WTC11 (cell line): ENCODE results near the gene POMGNT1. TPM values are rescaled to one million over a fixed set of nuclear protein-coding genes. Genes with fewer than 3 reads are reported as not detected.

Experiments used
- ATAC-seq: fragments of 200-7000 bp; cut with Tn5 transposase; 2 replicates; pipeline ENCODE4 v1.10.0; 2021; ENCODE audit warnings: mild to moderate bottlenecking, moderate library complexity
- CTCF ChIA-PET: fragments of 300-600 bp; sonication (Branson Sonifier 250); formaldehyde crosslinking; loops from one replicate; lab custom pipeline; 2021; ENCODE audit warnings: antibody characterized with exemption; lab: Charles Lee
- POLR2A ChIA-PET: fragments of 350-600 bp; sonication (Branson Sonifier 250); formaldehyde crosslinking; loops from one replicate; lab custom pipeline; 2021; ENCODE audit warnings: antibody characterized with exemption; lab: Charles Lee
- DNase-seq: peaks from one replicate; pipeline ENCODE4 v3.0.0; 2021; ENCODE audit warnings: low spot score
- H3K27ac Mint-ChIP-seq: 2 replicates; pipeline ENCODE4 v1.8.0; 2021; ENCODE audit warnings: mixed read lengths
- H3K27me3 Mint-ChIP-seq: 2 replicates; pipeline ENCODE4 v1.8.0; 2021; ENCODE audit warnings: low read depth, mild to moderate bottlenecking, moderate library complexity, mixed read lengths
- H3K36me3 Mint-ChIP-seq: 2 replicates; pipeline ENCODE4 v1.8.0; 2021; ENCODE audit warnings: mixed read lengths
- H3K4me1 Mint-ChIP-seq: 2 replicates; pipeline ENCODE4 v1.8.0; 2022; ENCODE audit warnings: mixed read lengths
- H3K4me3 Mint-ChIP-seq: 2 replicates; pipeline ENCODE4 v1.8.0; 2021; ENCODE audit warnings: mild to moderate bottlenecking, moderate library complexity, mixed read lengths
- H3K9me3 Mint-ChIP-seq: 2 replicates; pipeline ENCODE4 v1.8.0; 2021; ENCODE audit warnings: mixed read lengths
- AR ChIP-seq: fragments of 250-450 bp; sonication (Bioruptor Pico); IDR thresholded peaks from 2 replicates; pipeline ENCODE4 v1.9.0; 2021; ENCODE audit warnings: mild to moderate bottlenecking
- CREB1 ChIP-seq: sonication (generic); formaldehyde crosslinking; IDR thresholded peaks from 2 replicates; pipeline ENCODE4 v1.8.0; 2023; ENCODE audit warnings: mild to moderate bottlenecking, missing genetic modification reagents
- CREM ChIP-seq: sonication (generic); formaldehyde crosslinking; IDR thresholded peaks from 2 replicates; pipeline ENCODE4 v1.8.1; 2022; ENCODE audit warnings: mild to moderate bottlenecking, missing genetic modification reagents, moderate library complexity
- E2F5 ChIP-seq: sonication (generic); formaldehyde crosslinking; IDR thresholded peaks from 2 replicates; pipeline ENCODE4 v1.8.1; 2022; ENCODE audit warnings: mild to moderate bottlenecking, moderate library complexity, missing genetic modification reagents
- ERG ChIP-seq: fragments of 250-450 bp; sonication (Bioruptor Pico); IDR thresholded peaks from 2 replicates; pipeline ENCODE4 v1.8.0; 2021; ENCODE audit warnings: mild to moderate bottlenecking
- GTF2I ChIP-seq: fragments of 250-450 bp; sonication (Bioruptor Pico); conservative IDR thresholded peaks from 2 replicates; pipeline ENCODE4 v1.4.0; 2021; ENCODE audit warnings: mild to moderate bottlenecking
- HMGA2 ChIP-seq: fragments of 250-450 bp; sonication (Bioruptor Pico); IDR thresholded peaks from 2 replicates; pipeline ENCODE4 v1.4.0; 2021; ENCODE audit warnings: mild to moderate bottlenecking, moderate library complexity
- MAX ChIP-seq: sonication (generic); formaldehyde crosslinking; IDR thresholded peaks from 2 replicates; pipeline ENCODE4 v1.8.0; 2022; ENCODE audit warnings: mild to moderate bottlenecking, missing genetic modification reagents
- MYBL2 ChIP-seq: sonication (generic); formaldehyde crosslinking; IDR thresholded peaks from 2 replicates; pipeline ENCODE4 v1.8.1; 2023; ENCODE audit warnings: mild to moderate bottlenecking, moderate library complexity, missing genetic modification reagents
- NR1H2 ChIP-seq: sonication (generic); formaldehyde crosslinking; IDR thresholded peaks from 2 replicates; pipeline ENCODE4 v1.9.0; 2021; ENCODE audit warnings: mild to moderate bottlenecking, moderate library complexity, missing genetic modification reagents
- NR2C2 ChIP-seq: sonication (generic); formaldehyde crosslinking; IDR thresholded peaks from 2 replicates; pipeline ENCODE4 v1.8.0; 2022; ENCODE audit warnings: mild to moderate bottlenecking, missing genetic modification reagents
- RELA ChIP-seq: sonication (generic); formaldehyde crosslinking; IDR thresholded peaks from 2 replicates; pipeline ENCODE4 v1.8.1; 2022; ENCODE audit warnings: missing genetic modification reagents, mild to moderate bottlenecking, borderline replicate concordance
- RORB ChIP-seq: fragments of 250-450 bp; sonication (Bioruptor Pico); IDR thresholded peaks from 2 replicates; pipeline ENCODE4 v1.9.0; 2021; ENCODE audit warnings: mild to moderate bottlenecking
- SMAD3 ChIP-seq: sonication (generic); formaldehyde crosslinking; IDR thresholded peaks from 2 replicates; pipeline ENCODE4 v1.8.0; 2022; ENCODE audit warnings: missing genetic modification reagents, mild to moderate bottlenecking, borderline replicate concordance
- SP1 ChIP-seq: sonication (generic); formaldehyde crosslinking; conservative IDR thresholded peaks from 2 replicates; pipeline ENCODE4 v1.8.1; 2022; ENCODE audit warnings: missing genetic modification reagents
- ZNF219 ChIP-seq: sonication (generic); formaldehyde crosslinking; IDR thresholded peaks from 2 replicates; pipeline ENCODE4 v1.8.0; 2023; ENCODE audit warnings: missing genetic modification reagents, mild to moderate bottlenecking, borderline replicate concordance
- ZNF263 ChIP-seq: sonication (generic); formaldehyde crosslinking; IDR thresholded peaks from 2 replicates; pipeline ENCODE4 v1.8.1; 2022; ENCODE audit warnings: low read depth, mild to moderate bottlenecking, moderate library complexity, missing genetic modification reagents
- ZNF396 ChIP-seq: fragments of 250-450 bp; sonication (Bioruptor Pico); IDR thresholded peaks from 2 replicates; pipeline ENCODE4 v1.8.0; 2021; ENCODE audit warnings: mild to moderate bottlenecking, moderate library complexity, borderline replicate concordance
- ZNF423 ChIP-seq: fragments of 250-450 bp; sonication (Bioruptor Pico); IDR thresholded peaks from 2 replicates; pipeline ENCODE4 v2.1.2; 2022; ENCODE audit warnings: mild to moderate bottlenecking, moderate library complexity
- ZNF671 ChIP-seq: fragments of 250-450 bp; sonication (Bioruptor Pico); IDR thresholded peaks from 2 replicates; pipeline ENCODE4 v1.8.0; 2021; ENCODE audit warnings: mild to moderate bottlenecking
- total RNA-seq: library from RNA; stranded (reverse); gene quantifications from 3 replicates; pipeline ENCODE4 v1.2.3, GENCODE V29; 2021

Gene POMGNT1
- total RNA-seq, 1 experiment from 2014 or later: 42.5 TPM

GRCh38 chr1:46168477-46168876, 29.8 kb downstream of the POMGNT1 start:
- ChIA-PET CTCF (interaction anchor here (3.1 kb wide), 1 partner anchor 55 kb away, joined by 11 read pairs; no protein-coding TSS in a partner anchor), POLR2A (no interaction called here)
- Mint-ChIP-seq H3K27ac (no peak overlapping the region), H3K4me1 (peaks cover 28% of the 10 kb centered on the region), H3K36me3 (no peaks in the 10 kb centered on the region), H3K4me3 (no peak overlapping the region), H3K9me3 (no peaks in the 10 kb centered on the region), H3K27me3 (peaks cover 49% of the 10 kb centered on the region)
- DNase-seq (no peak), ATAC-seq (no peak)
- TF ChIP-seq ZNF671 (CRISPR knock-in tag): no peak
- no peak for TF ChIP-seq NR2C2 (CRISPR knock-in tag)
- TF ChIP-seq ZNF263 (CRISPR knock-in tag): no peak
- TF ChIP-seq ZNF396: no peak
- TF ChIP-seq CREM (CRISPR knock-in tag): no peak
- TF ChIP-seq RORB (CRISPR knock-in tag): no peak
- no peak for TF ChIP-seq SMAD3
- TF ChIP-seq HMGA2: no peak
- TF ChIP-seq ERG (CRISPR knock-in tag): no peak
- TF ChIP-seq ZNF219 (CRISPR knock-in tag): no peak
- no peak for TF ChIP-seq MAX (CRISPR knock-in tag)
- no peak for TF ChIP-seq AR (CRISPR knock-in tag)
- TF ChIP-seq RELA (CRISPR knock-in tag): no peak
- no peak for TF ChIP-seq NR1H2

- TF ChIP-seq GTF2I (no peak), E2F5 (no peak), ZNF423 (CRISPR knock-in tag) (no peak), CREB1 (CRISPR knock-in tag) (peak; percentile 34; the same call in 1 of the 2 replicates), MYBL2 (CRISPR knock-in tag) (0 out of 2 replicates have a peak, but pooled peaks have one; percentile 32), SP1 (CRISPR knock-in tag) (0 out of 2 replicates have a peak, but pooled peaks have one; percentile 31)
- Mint-ChIP-seq H3K4me3 (peak overlapping the region; percentile 57), H3K9me3 (no peaks in the 10 kb centered on the region), H3K27me3 (peaks cover 49% of the 10 kb centered on the region), H3K27ac (no peak overlapping the region), H3K4me1 (peaks cover 24% of the 10 kb centered on the region), H3K36me3 (no peaks in the 10 kb centered on the region)
- ChIA-PET POLR2A (interaction anchor here (1.7 kb wide), 1 partner anchor 35 kb away, joined by 7 read pairs; the partner anchor contains the start of gene PIK3R3), CTCF (interaction anchor here (0.6 to 3.1 kb wide), 8 partner anchors 9 to 620 kb away, joined by 3 to 11 read pairs (median 4); no protein-coding TSS in a partner anchor)
- ATAC-seq: peak; percentile 50
- peak; percentile 52 for DNase-seq
Observed at GRCh38 chr1:46166521-46167462, 31.4 kb downstream of the POMGNT1 start.
